OCI-LY7 (cell line): ENCODE measurements around the gene WNT7A. TPM values are rescaled to one million over a fixed set of nuclear protein-coding genes. Genes with fewer than 3 reads are reported as not detected.

Source experiments
- BruUV-seq: library from RNA; stranded (reverse); fragments of 400-500 nt; replicated peaks from 2 replicates; lab custom pipeline; 2021; lab: Mats Ljungman, UMichigan
- CTCF ChIA-PET: fragments of 300-600 bp; sonication (Branson Sonifier 250); formaldehyde crosslinking; loops from one replicate; lab custom pipeline; 2022; ENCODE audit warnings: antibody characterized with exemption; ENCODE audit not compliant: unreplicated experiment; lab: Charles Lee
- POLR2A ChIA-PET: fragments of 300-600 bp; sonication (Branson Sonifier 250); formaldehyde crosslinking; loops from one replicate; lab custom pipeline; 2022; ENCODE audit warnings: antibody characterized with exemption; lab: Charles Lee
- DNase-seq: peaks from one replicate; pipeline ENCODE4 v3.0.0-alpha.2; 2015; ENCODE audit warnings: low spot score
- H2AFZ ChIP-seq: fragments of 200-600 bp; sonication (generic), shearing (Covaris generic); 2 replicates; pipeline ENCODE4 v1.6.1; 2014; ENCODE audit warnings: mild to moderate bottlenecking, antibody characterized with exemption, low read length, moderate library complexity
- H3K27ac ChIP-seq: fragments of 200-600 bp; sonication (generic); 2 replicates; pipeline ENCODE4 v1.5.1; 2014; ENCODE audit warnings: mixed run types, low read depth, mild to moderate bottlenecking, moderate library complexity, low read length, inconsistent platforms; ENCODE audit not compliant: poor library complexity, severe bottlenecking
- H3K36me3 ChIP-seq: fragments of 200-600 bp; sonication (generic); 2 replicates; pipeline ENCODE4 v1.6.1; 2014; ENCODE audit warnings: mild to moderate bottlenecking, antibody characterized with exemption, low read length, moderate library complexity, mixed read lengths; ENCODE audit not compliant: insufficient read depth
- H3K4me1 ChIP-seq: fragments of 200-600 bp; sonication (generic); 2 replicates; pipeline ENCODE4 v1.5.1; 2014; ENCODE audit warnings: mild to moderate bottlenecking, low read length; ENCODE audit not compliant: insufficient read depth, poor library complexity, severe bottlenecking
- H3K4me2 ChIP-seq: fragments of 200-600 bp; sonication (generic); 2 replicates; pipeline ENCODE4 v1.6.1; 2014; ENCODE audit warnings: mild to moderate bottlenecking, low read length
- H3K4me3 ChIP-seq: fragments of 200-600 bp; sonication (generic); 2 replicates; pipeline ENCODE4 v1.5.1; 2014; ENCODE audit warnings: mild to moderate bottlenecking, low read depth, low read length; ENCODE audit not compliant: poor library complexity, severe bottlenecking
- H3K79me2 ChIP-seq: fragments of 200-600 bp; sonication (generic); 2 replicates; pipeline ENCODE4 v1.6.1; 2016; ENCODE audit warnings: low read depth, mild to moderate bottlenecking, low read length, moderate library complexity, mixed read lengths; ENCODE audit not compliant: insufficient read depth
- H3K9me2 ChIP-seq: fragments of 200-600 bp; sonication (generic); 2 replicates; pipeline ENCODE4 v1.6.1; 2016; ENCODE audit warnings: mild to moderate bottlenecking, low read length, mixed read lengths; ENCODE audit not compliant: insufficient read depth
- H3K9me3 ChIP-seq: fragments of 200-600 bp; sonication (generic); 2 replicates; pipeline ENCODE4 v1.6.1; 2014; ENCODE audit warnings: mild to moderate bottlenecking, mixed run types, low read length, mixed read lengths
- H4K20me1 ChIP-seq: fragments of 200-600 bp; sonication (generic); 2 replicates; pipeline ENCODE4 v1.6.1; 2014; ENCODE audit warnings: mild to moderate bottlenecking, antibody characterized with exemption, low read length, moderate library complexity, mixed read lengths; ENCODE audit not compliant: insufficient read depth
- CTCF ChIP-seq: fragments of 200-600 bp; sonication (generic); conservative IDR thresholded peaks from 2 replicates; pipeline ENCODE4 v1.5.1; 2014; ENCODE audit warnings: mild to moderate bottlenecking, antibody characterized with exemption, low read length, moderate library complexity, mixed read lengths
- EZH2phosphoT487 ChIP-seq: fragments of 200-600 bp; sonication (generic); IDR thresholded peaks from 2 replicates; pipeline ENCODE4 v1.6.1; 2018; ENCODE audit warnings: low read depth, borderline replicate concordance, mild to moderate bottlenecking, mixed run types, antibody characterized with exemption, low read length, moderate library complexity, mixed read lengths
- intact Hi-C: fragments of 100-400 bp; cut with micrococcal nuclease; formaldehyde crosslinking; loops from one replicate; pipeline ENCODE4 v1.10.0; 2022; ENCODE audit not compliant: unreplicated experiment
- total RNA-seq, 2 experiments: library from RNA; depleted of rRNA in 1 of 2; stranded (reverse); fragments of >200 nt in 1 of 2; shearing (Covaris generic) in 1 of 2; gene quantifications; 2 replicates each; pipeline ENCODE4 v1.2.3, GENCODE V29; 2014 to 2022

WNT7A gene
- total RNA-seq, 2 experiments from 2014 or later, result not detected

GRCh38 chr3:13879102-13879945 is 547 bp downstream of the WNT7A start:
- no peaks in the 10 kb centered on the region for H3K79me2 ChIP-seq
- no peaks in the 10 kb centered on the region for H3K36me3 ChIP-seq
- no peak overlapping the region for H3K4me2 ChIP-seq
- ChIA-PET POLR2A (no interaction called here), CTCF (no interaction called here)
- intact Hi-C loops, result no loop called here
- TF ChIP-seq CTCF (no peak), EZH2phosphoT487 (no peak)
- H3K27ac ChIP-seq, result no peak overlapping the region
- H3K4me1 ChIP-seq, result no peaks in the 10 kb centered on the region
- no TSS peak for BruUV-seq
- H3K9me3 ChIP-seq, result no peaks in the 10 kb centered on the region
- no peaks in the 10 kb centered on the region for H3K9me2 ChIP-seq
- H4K20me1 ChIP-seq, result no peaks in the 10 kb centered on the region
- no peak for DNase-seq
- no peak overlapping the region for H3K4me3 ChIP-seq
- no peak overlapping the region for H2AFZ ChIP-seq

DNA sequence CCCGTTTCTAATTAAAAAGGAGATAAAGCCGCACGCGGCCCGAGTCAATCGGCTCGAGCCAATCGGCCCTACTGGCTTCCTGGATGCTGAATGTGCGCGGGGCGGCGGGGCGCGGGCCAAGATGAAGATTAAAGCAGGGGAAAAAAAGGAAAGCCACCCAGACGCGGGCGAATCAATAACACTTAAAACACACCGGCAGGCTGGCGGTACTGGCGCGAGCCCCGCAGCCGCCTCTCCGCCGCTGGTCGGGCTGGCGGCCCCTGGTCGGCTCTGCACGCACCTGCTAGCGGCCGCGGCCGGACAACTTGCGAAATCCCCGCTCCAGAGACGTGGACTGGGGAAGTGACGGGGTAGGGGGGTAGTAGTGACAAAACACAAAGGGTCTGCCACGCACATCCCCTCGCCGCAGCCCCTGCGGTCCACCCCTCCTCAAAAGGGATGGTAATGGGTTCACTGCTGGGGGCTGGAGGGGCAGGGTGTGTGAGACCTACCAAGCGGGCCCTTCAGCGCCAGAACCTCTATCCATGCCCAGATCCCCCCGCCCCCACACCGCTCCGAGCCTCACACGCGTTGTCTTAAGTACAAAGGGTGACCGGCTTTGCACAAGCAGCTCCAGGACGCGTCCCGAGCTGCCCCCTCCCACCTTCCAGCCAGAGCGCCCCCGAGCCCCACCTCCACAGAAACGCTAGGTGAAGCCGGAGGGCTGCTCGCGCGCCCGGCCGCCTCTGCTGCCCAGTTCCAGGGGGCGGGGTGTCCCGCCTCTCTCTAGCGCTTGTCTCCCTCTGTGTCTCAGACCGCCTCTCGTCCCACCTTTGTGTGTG is 1.4 kb downstream of the WNT7A start:
- H3K4me3 ChIP-seq, result no peak overlapping the region
- ChIA-PET POLR2A (no interaction called here), CTCF (no interaction called here)
- no peaks in the 10 kb centered on the region for H3K9me2 ChIP-seq
- DNase-seq, result no peak
- BruUV-seq, result no TSS peak
- no peak overlapping the region for H3K27ac ChIP-seq
- no peak overlapping the region for H2AFZ ChIP-seq
- TF ChIP-seq CTCF (no peak), EZH2phosphoT487 (no peak)
- no peaks in the 10 kb centered on the region for H3K36me3 ChIP-seq
- no peaks in the 10 kb centered on the region for H3K9me3 ChIP-seq
- no peaks in the 10 kb centered on the region for H3K4me1 ChIP-seq
- no peaks in the 10 kb centered on the region for H4K20me1 ChIP-seq
- no peak overlapping the region for H3K4me2 ChIP-seq
- intact Hi-C loops, result no loop called here
- H3K79me2 ChIP-seq, result no peaks in the 10 kb centered on the region
